ENCODE data around the gene TEKT2.

The TEKT2 gene

GRCh38 chr1:36115200-36115669 is 31.3 kb downstream of the TEKT2 start:
- FAIRE-seq (no peak), DNase-seq (ENCODE audit: insufficient read length, low spot score) (no peak)
- no peak for TF ChIP-seq CTCF (IDR thresholded peaks at IDR 0.05; ENCODE audit: insufficient read depth, missing control alignments)

GRCh38 chr1:36115931-36116330 is 32.0 kb downstream of the TEKT2 start:
- DNase-seq (ENCODE audit: insufficient read length, low spot score) (no peak), FAIRE-seq (no peak)
- no peak for TF ChIP-seq CTCF (IDR thresholded peaks at IDR 0.05; ENCODE audit: insufficient read depth, missing control alignments)

- FAIRE-seq (no peak), DNase-seq (ENCODE audit: insufficient read length, low spot score) (no peak)
- TF ChIP-seq CTCF (IDR thresholded peaks at IDR 0.05; ENCODE audit: insufficient read depth, missing control alignments): no peak
Measured at GRCh38 chr1:36116901-36117300, 33.0 kb downstream of the TEKT2 start.

- FAIRE-seq: no peak
Measured at GRCh38 chr1:36118447-36119204, 34.7 kb downstream of the TEKT2 start.

GRCh38 chr1:36119456-36119855 is 35.6 kb downstream of the TEKT2 start:
- no peak for TF ChIP-seq CTCF (IDR thresholded peaks at IDR 0.05; ENCODE audit: insufficient read depth, missing control alignments)
- DNase-seq (ENCODE audit: insufficient read length, low spot score): no peak
- FAIRE-seq: no peak

More at GRCh38 chr1:36118447-36119204, 34.7 kb downstream of the TEKT2 start:
- no peak for TF ChIP-seq CTCF (IDR thresholded peaks at IDR 0.05; ENCODE audit: insufficient read depth, missing control alignments)
- DNase-seq (ENCODE audit: insufficient read length, low spot score): no peak

GRCh38 chr1:36122062-36123030 is 38.5 kb downstream of the TEKT2 start:
- no peak for TF ChIP-seq CTCF (IDR thresholded peaks at IDR 0.05; ENCODE audit: insufficient read depth, missing control alignments)
- DNase-seq (ENCODE audit: insufficient read length, low spot score): no peak
- FAIRE-seq: no peak
